MM.1S (cell line): Measurements from ENCODE around the gene IRS2.

Source experiments
- CTCF ChIP-seq: fragments of 300-600 bp; sonication (generic); IDR thresholded peaks from 2 replicates; pipeline ENCODE4 v1.5.1; 2016; ENCODE audit warnings: antibody characterized with exemption, low read length, mixed read lengths
- EZH2 ChIP-seq: fragments of 300-600 bp; sonication (generic); optimal IDR thresholded peaks from 2 replicates; pipeline ENCODE3; 2017; ENCODE audit warnings: low read depth, mild to moderate bottlenecking, antibody characterized with exemption, low read length, mixed read lengths

GRCh38 chr13:109768616-109769015, 17.8 kb downstream of the IRS2 start:
- TF ChIP-seq CTCF, result no peak
- no peak for TF ChIP-seq EZH2
